Activated T-helper 1 cell treated with anti-CD3 and anti-CD28 coated beads, Interleukin-12 subunit alpha, Interleukin-12 subunit beta, Interleukin-2, Interleukin-4 antibody, amounts not matched to agents 30 ng/mL and 10 ng/mL and 1 ng/mL, durations not matched to agents 14 hours and 24 hours and 36 hours (primary cell): ENCODE data around the gene TSPAN32. TPM values are rescaled to one million over a fixed set of nuclear protein-coding genes. Genes with fewer than 3 reads are reported as not detected.
"Not testable (repeated sequence)": the region's sequence is repeated elsewhere in the genome, so short reads cannot be mapped to it uniquely, and the experiment has no call there.

Source experiments
- DNase-seq: peaks from one replicate; pipeline ENCODE4 v3.0.0; 2021; ENCODE audit warnings: low spot score
- H3K27ac Mint-ChIP-seq: one replicate; pipeline ENCODE4 v1.8.0; 2021; ENCODE audit warnings: mild to moderate bottlenecking, mixed read lengths
- H3K27me3 Mint-ChIP-seq: one replicate; pipeline ENCODE4 v1.8.0; 2022; ENCODE audit warnings: mild to moderate bottlenecking, moderate library complexity, mixed read lengths; ENCODE audit not compliant: insufficient read depth
- H3K36me3 Mint-ChIP-seq: one replicate; pipeline ENCODE4 v1.8.0; 2021; ENCODE audit warnings: low read depth, mixed read lengths
- H3K4me1 Mint-ChIP-seq: one replicate; pipeline ENCODE4 v1.8.0; 2021; ENCODE audit warnings: low read depth, mixed read lengths
- H3K4me3 Mint-ChIP-seq: one replicate; pipeline ENCODE4 v1.8.0; 2021; ENCODE audit warnings: mild to moderate bottlenecking, moderate library complexity, mixed read lengths
- H3K9me3 Mint-ChIP-seq: one replicate; pipeline ENCODE4 v1.8.0; 2021; ENCODE audit warnings: mixed read lengths
- intact Hi-C: fragments of 100-400 bp; cut with micrococcal nuclease; formaldehyde crosslinking; loops from one replicate; pipeline ENCODE4 v1.15.1; 2024
- total RNA-seq: library from RNA; stranded (reverse); gene quantifications from 2 replicates; pipeline ENCODE4 v1.2.3, GENCODE V29; 2022

Gene TSPAN32
- total RNA-seq, 1 donor from 2014 or later, result 2.1 TPM

DNA sequence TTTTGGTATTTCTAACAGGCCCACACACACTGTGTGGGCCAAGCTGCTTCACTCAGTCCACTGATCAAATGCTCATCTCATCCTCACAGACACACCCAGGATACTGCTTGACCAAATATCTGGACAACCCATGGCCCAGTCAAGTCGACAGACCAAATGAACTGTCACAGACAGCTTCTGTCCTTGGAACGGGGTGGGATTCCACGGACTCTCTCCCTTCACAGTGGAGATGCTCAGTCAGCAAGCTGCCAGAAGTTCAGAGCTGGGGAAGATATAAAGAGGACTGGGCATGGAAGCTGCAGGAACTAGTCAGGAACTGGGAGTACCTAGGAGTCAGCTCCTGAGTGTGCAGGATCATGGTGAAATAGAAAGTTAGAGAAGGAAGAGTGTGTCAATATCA is 40.7 kb downstream of the TSPAN32 start:
- Mint-ChIP-seq H3K27ac (no peak overlapping the region), H3K36me3 (no peaks in the 10 kb centered on the region)
- intact Hi-C loops, result no loop called here

DNA sequence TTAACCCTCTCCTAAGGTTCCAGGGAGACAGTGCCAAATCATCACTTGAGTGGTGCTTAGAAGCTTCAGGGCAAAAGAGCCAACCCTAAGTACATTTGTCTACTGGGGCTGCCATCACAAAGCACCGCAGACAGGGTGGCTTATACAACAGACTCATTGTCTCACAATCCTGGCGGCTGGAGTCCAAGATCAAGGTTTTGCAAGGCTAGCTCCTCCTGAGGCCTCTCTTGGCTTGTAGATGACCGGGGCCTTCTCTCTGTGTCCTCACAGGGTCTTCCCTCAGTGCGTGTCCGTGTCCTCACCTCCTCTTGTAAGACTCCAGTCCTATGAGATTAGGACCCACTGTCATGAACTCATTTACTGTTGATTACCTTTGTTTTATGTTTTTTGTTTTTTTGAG is 41.2 kb downstream of the TSPAN32 start:
- Mint-ChIP-seq H3K36me3 (no peaks in the 10 kb centered on the region), H3K27me3 (peaks cover 2% of the 10 kb centered on the region), H3K4me3 (no peak overlapping the region), H3K9me3 (no peaks in the 10 kb centered on the region), H3K4me1 (no peaks in the 10 kb centered on the region), H3K27ac (no peak overlapping the region)
- intact Hi-C loops, result no loop called here
- no peak for DNase-seq

More for the DNA sequence above, 40.7 kb downstream of the TSPAN32 start:
- DNase-seq, result no peak
- Mint-ChIP-seq H3K4me1 (no peaks in the 10 kb centered on the region), H3K9me3 (no peaks in the 10 kb centered on the region), H3K4me3 (no peak overlapping the region), H3K27me3 (peaks cover 2% of the 10 kb centered on the region)

DNA sequence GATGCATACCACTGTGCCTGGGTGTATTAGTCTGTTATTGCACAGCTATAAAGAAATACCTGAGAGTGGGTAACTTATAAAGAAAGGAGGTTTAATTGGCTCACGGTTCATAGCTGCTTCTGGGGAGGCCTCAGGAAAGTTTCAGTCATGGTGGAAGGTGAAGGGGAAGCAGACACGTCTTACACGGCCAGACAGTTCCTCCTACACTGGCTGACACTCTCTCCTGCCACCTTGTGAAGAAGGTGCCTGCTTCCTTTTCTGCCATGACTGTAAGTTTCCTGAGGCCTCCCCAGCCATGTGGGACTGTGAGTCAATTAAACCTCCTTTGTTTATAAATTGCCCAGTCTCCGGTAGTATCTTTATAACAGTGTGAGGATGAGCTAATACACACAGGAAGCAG is 41.7 kb downstream of the TSPAN32 start:
- no peak overlapping the region for H3K4me3 Mint-ChIP-seq
- DNase-seq, result no peak
- no peak overlapping the region for H3K27ac Mint-ChIP-seq
- H3K27me3 Mint-ChIP-seq, result peaks cover 2% of the 10 kb centered on the region
- H3K36me3 Mint-ChIP-seq, result no peaks in the 10 kb centered on the region
- H3K4me1 Mint-ChIP-seq, result no peaks in the 10 kb centered on the region
- intact Hi-C loops, result no loop called here
- H3K9me3 Mint-ChIP-seq, result no peaks in the 10 kb centered on the region

DNA sequence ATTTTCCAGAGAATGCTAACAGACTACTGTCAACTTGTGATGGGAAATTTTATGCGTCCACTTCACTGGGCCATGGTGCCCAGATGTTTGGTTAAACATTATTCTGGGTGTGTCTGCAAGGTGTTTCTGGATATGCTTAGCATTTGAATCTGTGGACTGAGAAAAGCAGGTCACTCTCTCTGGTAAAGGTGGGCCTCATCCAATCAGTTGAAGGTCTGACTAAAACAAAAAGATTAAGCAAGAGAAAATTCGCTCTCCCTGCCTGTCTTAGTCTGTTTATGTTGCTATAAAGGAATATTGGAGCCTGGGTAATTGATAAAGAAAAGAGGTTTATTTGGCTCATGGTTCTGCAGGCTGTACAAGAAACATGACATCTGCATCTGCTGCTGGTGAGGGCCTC is 43.2 kb downstream of the TSPAN32 start:
- no peaks in the 10 kb centered on the region for H3K36me3 Mint-ChIP-seq
- H3K27me3 Mint-ChIP-seq, result peaks cover 3% of the 10 kb centered on the region
- DNase-seq, result no peak
- H3K27ac Mint-ChIP-seq, result no peak overlapping the region
- intact Hi-C loops, result no loop called here
- no peaks in the 10 kb centered on the region for H3K4me1 Mint-ChIP-seq
- H3K4me3 Mint-ChIP-seq, result no peak overlapping the region
- H3K9me3 Mint-ChIP-seq, result peaks cover 5% of the 10 kb centered on the region

DNA sequence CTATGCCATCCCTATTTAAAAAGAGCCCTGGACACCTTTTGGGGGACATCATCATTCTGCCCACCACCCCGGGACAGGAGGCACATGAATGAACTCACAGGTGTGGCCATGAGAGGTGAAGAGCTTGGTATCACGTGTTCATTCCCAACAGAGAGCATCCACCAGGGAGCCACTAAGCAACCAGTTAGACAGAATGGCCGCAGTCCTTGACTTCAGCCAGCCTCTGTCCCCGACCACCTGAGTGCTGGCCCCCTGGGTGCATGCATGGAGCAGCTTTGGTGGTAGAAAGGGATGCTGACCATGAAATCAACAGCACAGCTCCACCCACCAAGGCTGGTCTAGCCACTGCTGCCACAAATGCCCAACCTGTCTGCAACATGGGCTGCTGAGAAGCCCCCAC is 44.2 kb downstream of the TSPAN32 start:
- no peak overlapping the region for H3K4me3 Mint-ChIP-seq
- no peaks in the 10 kb centered on the region for H3K4me1 Mint-ChIP-seq
- intact Hi-C loops, result no loop called here
- no peak overlapping the region for H3K27ac Mint-ChIP-seq
- peaks cover 3% of the 10 kb centered on the region for H3K27me3 Mint-ChIP-seq
- no peaks in the 10 kb centered on the region for H3K36me3 Mint-ChIP-seq
- DNase-seq, result no peak
- H3K9me3 Mint-ChIP-seq, result peaks cover 5% of the 10 kb centered on the region

DNA sequence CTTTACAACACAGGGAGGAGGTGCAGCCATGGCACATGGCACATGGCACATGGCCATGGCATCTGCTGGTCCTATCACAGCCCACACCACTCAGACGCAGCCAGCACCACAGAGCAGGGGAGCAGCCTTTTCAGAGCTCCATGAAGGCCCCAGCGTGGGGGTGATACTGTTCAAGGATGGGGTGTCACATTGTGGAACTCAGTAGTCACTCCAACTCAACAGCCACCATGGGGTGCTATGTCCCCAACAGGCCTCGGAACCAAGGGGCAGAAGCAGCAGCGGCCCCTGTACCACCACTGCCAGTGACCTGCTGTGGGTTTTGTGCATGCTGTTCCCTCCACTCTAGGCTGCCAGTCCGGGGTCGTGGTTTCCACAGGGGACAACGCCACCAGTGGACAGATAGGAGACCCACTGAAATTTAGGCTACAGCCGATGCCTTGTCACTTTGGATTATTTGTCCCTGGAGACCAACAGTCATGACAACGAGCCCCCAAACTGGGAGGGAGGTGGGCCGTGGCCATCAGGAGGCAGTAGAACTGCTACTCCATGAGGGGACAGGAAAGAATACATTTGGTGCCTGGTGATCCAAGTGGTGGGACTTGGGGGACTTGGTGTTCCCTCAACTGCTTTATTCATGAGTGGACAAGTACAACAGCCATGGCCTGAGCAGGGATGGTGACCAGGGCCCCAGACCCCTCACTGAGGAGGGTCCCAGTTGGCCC is 44.9 kb downstream of the TSPAN32 start:
- no peak for DNase-seq
- Mint-ChIP-seq H3K4me3 (no peak overlapping the region), H3K27me3 (peaks cover 3% of the 10 kb centered on the region), H3K36me3 (no peaks in the 10 kb centered on the region), H3K9me3 (peaks cover 5% of the 10 kb centered on the region), H3K27ac (no peak overlapping the region), H3K4me1 (no peaks in the 10 kb centered on the region)
- intact Hi-C loops, result no loop called here

DNA sequence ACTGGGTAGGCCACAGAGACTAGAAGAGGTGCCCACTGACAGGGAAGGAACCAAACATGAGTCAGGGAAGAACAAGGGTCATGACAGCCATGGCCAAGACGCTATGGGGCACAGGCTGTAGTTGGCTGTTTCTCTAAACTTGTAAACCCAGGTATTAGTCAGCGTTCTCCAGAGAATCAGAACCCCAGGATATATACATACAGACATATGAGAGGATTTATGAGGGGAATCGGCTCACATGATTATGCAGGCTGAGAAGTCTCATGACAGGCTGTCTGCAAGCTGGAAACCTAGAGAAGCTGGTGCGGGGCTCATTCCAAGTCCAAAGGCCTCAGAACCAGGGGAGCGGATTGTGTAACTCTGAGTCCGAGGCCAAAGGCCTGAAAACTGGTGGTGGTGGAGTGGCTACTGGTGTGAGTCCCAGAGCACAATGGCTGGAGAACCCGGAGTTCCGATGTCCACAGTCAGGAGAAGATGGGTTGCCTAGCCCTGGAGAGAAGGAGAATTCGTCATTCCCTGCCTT is 45.6 kb downstream of the TSPAN32 start:
- Mint-ChIP-seq H3K9me3 (peaks cover 5% of the 10 kb centered on the region), H3K4me1 (no peaks in the 10 kb centered on the region), H3K27ac (no peak overlapping the region), H3K36me3 (no peaks in the 10 kb centered on the region), H3K4me3 (no peak overlapping the region), H3K27me3 (peaks cover 3% of the 10 kb centered on the region)
- intact Hi-C loops, result no loop called here
- DNase-seq, result no peak

DNA sequence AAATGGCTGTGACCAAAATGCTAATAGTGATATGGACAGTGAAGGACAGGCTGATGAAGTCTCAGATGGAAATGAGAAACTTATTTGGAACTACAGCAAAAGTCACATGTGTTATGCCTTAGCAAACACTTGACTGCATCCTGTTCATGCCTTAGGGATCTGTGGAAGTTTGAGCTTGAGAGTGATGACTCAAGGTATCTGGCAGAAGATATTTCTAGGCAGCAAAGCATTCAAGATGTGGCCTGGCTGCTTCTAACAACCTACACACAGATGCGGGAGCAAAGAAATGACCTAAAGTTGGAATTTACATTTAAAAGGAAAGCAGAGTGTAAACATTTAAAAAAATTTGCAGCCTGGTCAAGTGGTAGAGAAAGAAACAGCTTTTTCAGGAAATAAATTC is 47.2 kb downstream of the TSPAN32 start:
- H3K9me3 Mint-ChIP-seq, result peaks cover 5% of the 10 kb centered on the region
- H3K4me1 Mint-ChIP-seq, result no peaks in the 10 kb centered on the region
- intact Hi-C loops, result no loop called here
- no peak overlapping the region for H3K4me3 Mint-ChIP-seq
- no peak for DNase-seq
- no peak overlapping the region for H3K27ac Mint-ChIP-seq
- no peaks in the 10 kb centered on the region for H3K36me3 Mint-ChIP-seq
- H3K27me3 Mint-ChIP-seq, result peaks cover 3% of the 10 kb centered on the region

DNA sequence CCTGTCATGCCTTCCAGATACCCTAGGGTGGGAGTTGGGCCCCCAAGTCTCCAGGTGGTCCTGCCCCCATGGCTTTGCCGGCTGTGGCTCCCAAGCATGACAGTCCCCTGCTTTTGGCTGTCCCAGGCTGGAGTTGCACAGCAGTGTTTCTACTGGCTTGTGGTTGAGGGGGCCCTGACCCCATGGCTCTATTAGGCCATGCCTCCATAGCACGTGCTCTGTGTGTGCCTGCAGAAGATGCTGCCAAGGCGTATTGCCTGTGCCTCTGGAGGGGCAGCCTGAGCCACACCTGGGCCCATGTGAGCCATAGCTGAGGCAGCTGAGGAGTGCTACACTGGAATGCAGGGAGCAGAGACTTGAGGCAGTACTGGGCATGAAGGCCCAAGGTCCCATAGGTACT is 49.9 kb downstream of the TSPAN32 start:
- DNase-seq, result no peak
- Mint-ChIP-seq H3K4me1 (no peaks in the 10 kb centered on the region), H3K27me3 (peaks cover 3% of the 10 kb centered on the region), H3K4me3 (no peak overlapping the region), H3K9me3 (peaks cover 5% of the 10 kb centered on the region), H3K36me3 (no peaks in the 10 kb centered on the region), H3K27ac (no peak overlapping the region)
- intact Hi-C loops, result no loop called here

DNA sequence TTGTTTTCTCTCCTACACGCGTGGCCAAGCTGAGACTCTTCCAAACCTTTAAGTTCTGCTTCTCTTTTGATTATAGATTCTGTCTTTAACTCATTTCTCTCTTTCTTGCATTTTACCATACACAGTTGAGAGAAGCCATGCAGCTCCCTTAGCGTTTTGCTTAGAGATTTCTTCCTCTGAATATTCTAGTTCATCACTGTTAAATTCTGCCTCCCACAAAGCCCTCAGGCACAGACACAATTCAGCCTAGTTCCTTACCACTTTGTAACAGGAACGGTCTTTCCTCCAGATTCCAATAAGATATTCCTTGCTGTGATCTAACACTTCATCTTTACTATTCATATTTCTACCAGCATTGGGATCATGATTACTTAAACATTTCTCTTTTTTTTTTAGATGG is 50.6 kb downstream of the TSPAN32 start:
- H3K27me3 Mint-ChIP-seq, result peaks cover 3% of the 10 kb centered on the region
- no peaks in the 10 kb centered on the region for H3K36me3 Mint-ChIP-seq
- no peak for DNase-seq
- intact Hi-C loops, result no loop called here
- H3K9me3 Mint-ChIP-seq, result peaks cover 5% of the 10 kb centered on the region
- no peak overlapping the region for H3K27ac Mint-ChIP-seq
- H3K4me3 Mint-ChIP-seq, result no peak overlapping the region
- H3K4me1 Mint-ChIP-seq, result no peaks in the 10 kb centered on the region

DNA sequence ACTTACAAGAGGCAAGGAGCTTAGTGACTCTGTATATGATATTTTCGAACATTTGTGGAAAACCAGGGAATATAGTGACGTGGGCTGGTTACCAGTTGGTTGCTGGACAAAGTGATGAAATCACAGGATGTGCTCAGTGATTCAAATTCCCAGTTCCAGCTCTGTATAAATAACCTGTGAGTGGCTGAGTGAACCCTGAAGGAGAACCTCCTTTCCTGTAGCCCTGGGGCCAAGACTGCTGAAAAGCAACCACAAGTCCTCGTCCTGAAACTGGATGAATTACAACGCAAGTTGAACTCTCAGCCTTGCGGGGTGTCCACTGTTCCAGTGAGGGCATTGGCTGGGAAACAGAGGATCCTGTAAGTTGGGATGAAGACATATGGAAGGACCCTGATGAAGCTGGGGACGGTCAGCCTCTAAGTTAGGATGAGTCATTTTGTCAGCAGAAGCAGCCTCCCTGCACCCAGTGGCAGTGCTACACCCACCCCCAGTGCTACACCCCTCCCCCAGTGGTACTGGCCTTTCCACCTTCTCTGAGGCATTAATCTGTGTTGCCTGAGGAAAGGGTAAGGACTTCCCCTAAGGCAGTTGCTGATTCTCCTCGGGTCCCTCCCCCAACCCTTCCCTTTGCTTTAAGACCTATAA is 53.3 kb downstream of the TSPAN32 start:
- Mint-ChIP-seq H3K9me3 (no peaks in the 10 kb centered on the region), H3K4me3 (no peak overlapping the region), H3K4me1 (no peaks in the 10 kb centered on the region), H3K27ac (no peak overlapping the region), H3K36me3 (no peaks in the 10 kb centered on the region), H3K27me3 (no peaks in the 10 kb centered on the region)
- intact Hi-C loops, result no loop called here
- no peak for DNase-seq

DNA sequence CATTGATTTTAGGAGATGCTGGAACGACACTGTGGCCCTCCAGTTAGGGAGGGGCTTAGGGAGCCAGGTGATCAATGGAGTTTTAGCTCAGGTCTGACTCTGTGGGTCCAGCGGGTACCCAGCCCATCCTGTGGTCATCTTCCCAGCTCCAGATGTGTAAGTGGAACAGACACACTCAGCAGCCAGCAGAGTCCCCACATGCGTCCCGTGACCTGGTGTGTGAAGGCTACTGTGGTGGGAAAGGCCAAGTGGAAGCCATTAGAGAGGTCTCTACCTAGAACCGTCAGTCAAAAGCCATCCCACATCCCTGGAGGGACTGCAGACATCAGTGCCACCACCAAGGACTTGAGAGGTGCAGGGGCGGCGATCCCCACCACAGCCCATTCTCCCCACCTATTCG is 55.4 kb downstream of the TSPAN32 start:
- H3K27ac Mint-ChIP-seq, result no peak overlapping the region
- no peak for DNase-seq
- H3K9me3 Mint-ChIP-seq, result no peaks in the 10 kb centered on the region
- intact Hi-C loops, result no loop called here
- no peak overlapping the region for H3K4me3 Mint-ChIP-seq
- H3K27me3 Mint-ChIP-seq, result no peaks in the 10 kb centered on the region
- no peaks in the 10 kb centered on the region for H3K36me3 Mint-ChIP-seq
- H3K4me1 Mint-ChIP-seq, result no peaks in the 10 kb centered on the region

DNA sequence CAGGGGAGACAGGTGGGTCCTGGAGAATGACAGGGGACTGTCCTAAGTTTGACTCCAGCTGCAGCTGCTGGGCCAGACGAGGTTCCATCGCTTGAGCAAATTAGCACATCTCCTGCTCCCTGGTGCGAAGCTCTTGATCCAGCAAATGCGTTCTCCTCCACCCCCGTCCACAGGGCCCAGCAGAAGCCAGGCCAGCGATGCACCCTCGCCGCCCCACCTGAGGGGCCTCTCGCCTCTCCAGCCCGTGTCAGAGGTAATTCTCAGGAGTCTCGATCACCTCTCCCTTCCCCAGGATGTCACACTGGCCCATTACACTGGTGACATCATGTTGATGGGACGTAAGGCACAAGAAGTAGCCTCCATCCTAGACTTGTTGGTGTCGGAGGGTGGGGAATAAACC is 55.8 kb downstream of the TSPAN32 start:
- H3K27me3 Mint-ChIP-seq, H3K4me3 Mint-ChIP-seq, H3K9me3 Mint-ChIP-seq, H3K27ac Mint-ChIP-seq, intact Hi-C loops, H3K36me3 Mint-ChIP-seq, DNase-seq, H3K4me1 Mint-ChIP-seq: not testable (repeated sequence)
